Mucosa of descending colon (tissue), 3 donors: Measurements from ENCODE around the gene POU3F1. TPM values are rescaled to one million over a fixed set of nuclear protein-coding genes. Genes with fewer than 3 reads are reported as not detected.

Experiments used
- ATAC-seq: fragments of 200-7000 bp; cut with Tn5 transposase; one replicate; pipeline ENCODE4 v1.9.1; 2020; ENCODE audit warnings: mild to moderate bottlenecking, moderate library complexity
- DNase-seq, 3 donors: peaks; one replicate each; pipeline ENCODE4 v3.0.0-alpha.2; 2020
- H3K36me3 ChIP-seq: fragments of 200-600 bp; one replicate; pipeline ENCODE4 v1.8.0; 2021; ENCODE audit warnings: low read depth, mild to moderate bottlenecking
- H3K4me1 ChIP-seq: fragments of 200-600 bp; one replicate; pipeline ENCODE4 v1.8.0; 2021; ENCODE audit warnings: low read depth, mild to moderate bottlenecking
- H3K4me3 ChIP-seq: fragments of 200-600 bp; one replicate; pipeline ENCODE4 v1.8.0; 2021; ENCODE audit warnings: mild to moderate bottlenecking
- H3K9me3 ChIP-seq: fragments of 200-600 bp; one replicate; pipeline ENCODE4 v1.8.0; 2021; ENCODE audit warnings: mild to moderate bottlenecking
- CTCF ChIP-seq: fragments of 200-600 bp; IDR thresholded peaks from one replicate; pipeline ENCODE4 v1.8.0; 2022; ENCODE audit warnings: antibody characterized with exemption, mild to moderate bottlenecking
- intact Hi-C, 2 donors: fragments of 100-400 bp; cut with DNase I in 1 of 2; cut with micrococcal nuclease in 1 of 2; formaldehyde crosslinking; loops; one replicate each; pipeline versions ENCODE4 v1.11.0 to v1.11.1; 2022; cut with DNase I, micrococcal nuclease
- total RNA-seq, 3 donors: library from RNA; stranded (reverse); fragmentation: NEBNext Ultra II Directional in 2 of 3; extraction: Animal tissue kit (Norgen Biotek cat#: 25700) in 2 of 3; gene quantifications; one replicate each; pipeline versions ENCODE4 v1.2.1 to v1.2.4, GENCODE V29; 2021 to 2023
- donor health status: DM: no; HTN: no; CAD: no; lungs with moderate emphysema.
- donor health status: DM: no; HTN: no; CAD: no.
- donor health status: DM: no; HTN: yes; CAD: no.

POU3F1 gene
- total RNA-seq, 3 donors from 2014 or later = not detected

GRCh38 chr1:38079019-38079418, 32.4 kb upstream of the POU3F1 start:
- H3K36me3 ChIP-seq = no peaks in the 10 kb centered on the region
- no peak overlapping the region for H3K4me3 ChIP-seq
- no peaks in the 10 kb centered on the region for H3K9me3 ChIP-seq
- no peak for DNase-seq
- ATAC-seq = no peak
- no peak for TF ChIP-seq CTCF
- intact Hi-C loops = no loop called here
- H3K4me1 ChIP-seq = no peaks in the 10 kb centered on the region

GRCh38 chr1:38077523-38078147, 31.0 kb upstream of the POU3F1 start:
- H3K4me3 ChIP-seq = no peak overlapping the region
- TF ChIP-seq CTCF = no peak
- H3K4me1 ChIP-seq = no peaks in the 10 kb centered on the region
- H3K36me3 ChIP-seq = no peaks in the 10 kb centered on the region
- no peak for DNase-seq
- H3K9me3 ChIP-seq = no peaks in the 10 kb centered on the region
- intact Hi-C loops = no loop called here
- ATAC-seq = no peak

- Histone ChIP-seq H3K4me1 (no peaks in the 10 kb centered on the region), H3K36me3 (no peaks in the 10 kb centered on the region), H3K4me3 (no peak overlapping the region), H3K9me3 (no peaks in the 10 kb centered on the region)
- ATAC-seq (no peak), DNase-seq (no peak)
- no peak for TF ChIP-seq CTCF
- intact Hi-C loops = no loop called here
Measured at GRCh38 chr1:38076455-38076854, 29.9 kb upstream of the POU3F1 start.

GRCh38 chr1:38076038-38076437, 29.4 kb upstream of the POU3F1 start:
- no peak for TF ChIP-seq CTCF
- intact Hi-C loops = no loop called here
- Histone ChIP-seq H3K4me3 (no peak overlapping the region), H3K4me1 (no peaks in the 10 kb centered on the region), H3K9me3 (no peaks in the 10 kb centered on the region), H3K36me3 (no peaks in the 10 kb centered on the region)
- ATAC-seq = no peak
- DNase-seq = no peak

- Histone ChIP-seq H3K4me3 (no peak overlapping the region), H3K4me1 (no peaks in the 10 kb centered on the region), H3K9me3 (no peaks in the 10 kb centered on the region), H3K36me3 (no peaks in the 10 kb centered on the region)
- intact Hi-C loops = no loop called here
- DNase-seq (no peak), ATAC-seq (no peak)
- TF ChIP-seq CTCF = no peak
Measured at GRCh38 chr1:38075191-38075590, 28.6 kb upstream of the POU3F1 start.

DNA sequence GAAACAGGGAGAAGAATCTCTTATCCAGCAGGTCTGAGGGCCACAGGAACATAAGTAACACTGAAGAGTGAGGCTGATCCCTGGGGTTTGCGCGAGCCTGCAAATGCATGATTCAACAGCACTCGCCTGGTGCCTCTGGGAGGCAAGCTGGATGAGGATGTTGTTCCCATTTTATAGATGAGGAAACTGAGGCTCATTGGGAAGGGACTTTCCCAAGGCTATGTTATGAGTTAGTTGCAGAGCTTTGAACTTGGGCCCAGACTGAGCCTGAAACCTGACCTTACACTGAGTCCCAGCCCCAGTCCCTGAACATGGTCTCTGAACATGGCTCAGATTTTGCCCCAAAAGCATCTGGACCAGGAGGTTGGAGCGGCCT, 27.7 kb upstream of the POU3F1 start:
- intact Hi-C loops = no loop called here
- Histone ChIP-seq H3K4me3 (no peak overlapping the region), H3K36me3 (no peaks in the 10 kb centered on the region), H3K9me3 (no peaks in the 10 kb centered on the region), H3K4me1 (no peaks in the 10 kb centered on the region)
- TF ChIP-seq CTCF = no peak
- DNase-seq = no peak
- ATAC-seq = no peak
